Left hindlimb (tissue), 1 donor: Measurements from ENCODE around the gene GDPD1.
"Not testable (repeated sequence)": the region's sequence is repeated elsewhere in the genome, so short reads cannot be mapped to it uniquely, and the experiment has no call there.

Experiments
- DNase-seq: peaks from one replicate; pipeline ENCODE4 v3.0.0-alpha.2; 2018

The GDPD1 gene

GRCh38 chr17:59220328-59221158 is at the start of gene GDPD1:
Gene GDPD1 (plus strand): TSS chr17:59220511. CDS start chr17:59220610, 99 bp downstream.
- peak; percentile 95 for DNase-seq

DNA sequence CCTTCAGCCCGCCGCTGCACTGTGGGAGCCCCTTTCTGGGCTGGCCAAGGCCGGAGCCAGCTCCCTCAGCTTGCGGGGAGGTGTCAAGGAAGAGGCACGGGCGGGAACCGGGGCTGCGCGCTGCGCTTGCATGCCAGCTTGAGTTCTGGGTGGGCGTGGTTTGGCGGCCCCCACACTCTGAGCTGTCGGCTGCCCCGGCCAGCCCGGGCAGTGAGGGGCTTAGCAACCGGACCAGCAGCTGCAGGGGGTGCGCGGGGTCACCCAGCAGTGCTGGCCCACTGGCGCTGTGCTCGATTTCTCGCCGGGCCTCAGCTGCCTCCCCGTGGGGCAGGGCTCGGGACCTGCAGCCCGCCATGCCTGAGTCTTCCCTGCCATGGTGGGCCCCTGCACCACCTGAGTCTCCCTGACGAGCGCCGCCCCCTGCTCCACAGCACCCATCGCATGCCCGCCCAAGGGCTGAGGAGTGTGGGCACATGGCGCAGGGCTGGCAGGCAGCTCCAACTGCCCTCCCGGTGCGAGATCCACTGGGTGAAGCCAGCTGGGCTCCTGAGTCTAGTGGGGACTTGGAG is 47.8 kb upstream of the GDPD1 start:
- DNase-seq, result no peak

GRCh38 chr17:59174671-59175070 is 45.6 kb upstream of the GDPD1 start:
- no peak for DNase-seq

- no peak for DNase-seq
These were observed 45.2 kb upstream of the GDPD1 start for GRCh38 chr17:59175076-59175475.

GRCh38 chr17:59178266-59178985 is 41.9 kb upstream of the GDPD1 start:
- no peak for DNase-seq

DNA sequence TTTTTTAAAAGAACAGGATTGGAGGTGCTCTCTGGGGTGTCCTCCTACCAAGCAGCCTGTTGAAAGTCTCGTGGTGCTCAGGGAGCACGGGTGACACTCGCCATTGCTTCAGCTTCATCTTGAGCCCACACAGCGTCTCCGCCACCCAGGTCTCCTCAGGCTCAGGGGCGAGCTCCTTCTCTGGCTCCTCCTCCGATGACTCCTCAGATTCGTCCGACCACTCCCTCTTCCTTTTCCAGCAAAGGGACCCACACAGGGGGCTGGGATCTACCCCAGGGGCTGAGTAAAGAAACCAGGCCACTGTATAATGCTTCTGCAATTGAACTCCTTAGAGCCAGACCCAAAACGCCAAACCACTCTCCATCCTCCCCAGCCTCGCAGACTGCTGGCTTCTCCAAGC is 40.7 kb upstream of the GDPD1 start:
- not testable (repeated sequence) for DNase-seq

DNA sequence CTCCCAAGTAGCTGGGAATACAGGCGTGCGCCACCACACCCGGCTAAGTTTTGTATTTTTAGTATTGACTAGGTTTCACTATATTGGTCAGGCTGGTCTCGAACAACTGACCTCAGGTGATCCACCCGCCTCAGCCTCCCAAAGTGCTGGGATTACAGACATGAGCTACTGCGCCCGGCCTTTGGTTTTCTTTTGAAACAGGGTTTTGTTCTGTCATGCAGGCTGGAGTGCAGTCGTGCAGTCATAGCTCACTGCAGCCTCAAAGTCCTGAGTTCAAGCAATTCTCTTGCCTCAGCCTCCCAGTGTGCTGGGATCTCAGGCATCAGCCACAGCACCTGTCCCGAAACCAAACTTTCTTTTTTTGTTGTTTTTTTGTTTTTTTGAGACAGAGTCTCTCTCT is 39.7 kb upstream of the GDPD1 start:
- no peak for DNase-seq

- DNase-seq, result no peak
These were observed 38.8 kb upstream of the GDPD1 start for GRCh38 chr17:59181481-59181880.

- DNase-seq, result no peak
These were observed 34.3 kb upstream of the GDPD1 start for GRCh38 chr17:59185997-59186396.

DNA sequence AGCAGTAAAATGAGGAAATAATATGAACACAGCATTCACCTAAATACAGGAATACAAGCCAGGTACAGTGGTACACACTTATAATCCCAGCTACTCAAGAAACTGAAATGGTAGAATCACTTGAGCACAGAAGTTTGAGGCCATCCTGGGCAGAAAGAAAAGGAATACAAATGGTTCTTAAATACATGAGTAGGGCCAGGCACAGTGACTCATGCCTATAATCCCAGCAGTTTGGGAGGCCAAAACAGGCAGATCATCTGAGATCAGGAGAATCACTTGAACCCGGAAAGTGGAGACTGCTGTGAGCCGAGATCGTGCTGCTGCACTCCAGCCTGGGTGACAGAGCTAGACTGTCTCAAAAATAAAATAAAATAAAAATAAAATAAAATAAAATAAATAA is 33.5 kb upstream of the GDPD1 start:
- no peak for DNase-seq

GRCh38 chr17:59190806-59191205 is 29.5 kb upstream of the GDPD1 start:
- no peak for DNase-seq

GRCh38 chr17:59193336-59193862 is 26.9 kb upstream of the GDPD1 start:
- no peak for DNase-seq

DNA sequence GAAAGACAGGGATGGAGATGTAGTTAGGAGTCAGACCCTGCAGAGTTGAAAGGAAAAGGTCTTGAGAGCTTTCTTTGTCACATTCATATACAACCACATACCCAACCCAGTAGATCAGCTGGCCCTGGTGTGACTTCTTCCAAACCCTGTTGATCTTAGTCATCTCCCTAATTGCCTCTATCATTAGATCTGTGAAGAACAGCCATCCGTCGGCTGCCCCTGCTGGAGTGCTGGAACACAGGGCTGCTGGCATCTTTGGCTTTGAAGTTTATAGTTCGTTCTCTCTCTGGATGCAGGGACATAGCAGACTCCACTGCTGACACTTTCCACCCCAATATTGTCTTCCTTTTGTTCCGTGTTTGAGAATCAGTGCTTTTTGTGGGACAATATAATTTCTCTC is 20.9 kb upstream of the GDPD1 start:
- no peak for DNase-seq

DNA sequence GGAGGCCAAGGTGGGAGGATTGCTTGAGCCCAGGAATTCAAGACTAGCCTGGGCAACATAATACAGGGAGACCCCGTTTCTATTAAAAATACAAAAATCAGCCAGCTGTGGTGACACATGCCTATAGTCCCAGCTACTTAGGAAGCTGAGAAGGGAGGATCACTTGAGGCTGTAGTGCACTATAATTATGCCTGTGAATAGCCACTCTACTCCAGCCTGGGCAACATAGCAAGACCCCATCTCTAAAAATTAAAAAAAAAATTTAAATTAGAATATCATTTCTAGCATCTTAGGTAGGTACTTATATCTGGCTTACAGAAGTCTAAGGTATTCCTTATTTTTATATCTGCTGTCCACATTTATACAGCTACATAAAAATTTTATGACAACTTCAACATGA is 18.0 kb upstream of the GDPD1 start:
- no peak for DNase-seq

GRCh38 chr17:59219370-59219769 is 941 bp upstream of the GDPD1 start:
- DNase-seq, result no peak

GRCh38 chr17:59219992-59220327 is 351 bp upstream of the GDPD1 start:
- DNase-seq, result no peak

DNA sequence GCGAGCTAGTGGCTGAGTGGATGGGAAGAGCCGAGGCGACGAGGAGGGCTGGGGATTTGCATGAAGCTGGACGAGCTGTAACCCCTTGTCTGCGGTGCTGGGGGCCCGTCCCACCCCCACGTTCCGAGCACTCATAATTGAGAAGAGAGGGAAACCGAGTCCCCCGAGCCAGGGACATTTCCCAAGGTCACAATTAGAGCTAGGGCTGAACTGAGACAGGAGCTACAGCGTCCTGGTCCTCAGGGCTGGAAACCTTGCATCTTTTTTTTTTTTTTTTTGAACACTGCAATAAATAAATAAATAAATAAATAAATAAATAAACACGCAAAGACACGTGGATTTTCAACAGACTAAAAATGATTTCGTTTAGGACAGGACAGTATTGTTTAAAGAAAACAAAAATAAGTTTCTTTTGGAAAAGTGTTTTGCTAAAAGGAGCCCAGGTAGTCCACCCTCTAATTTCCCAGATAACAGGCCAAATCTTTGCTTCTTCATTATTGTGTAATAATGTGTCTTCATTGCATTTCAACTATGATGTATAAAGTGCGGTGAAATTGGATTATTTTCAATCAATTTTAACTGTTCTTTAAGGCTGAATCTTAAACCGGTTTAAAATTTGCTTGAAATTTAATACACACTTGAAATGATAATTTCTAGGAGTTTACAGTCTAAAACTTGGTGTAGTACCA is 992 bp downstream of the GDPD1 start:
- DNase-seq, result no peak

DNA sequence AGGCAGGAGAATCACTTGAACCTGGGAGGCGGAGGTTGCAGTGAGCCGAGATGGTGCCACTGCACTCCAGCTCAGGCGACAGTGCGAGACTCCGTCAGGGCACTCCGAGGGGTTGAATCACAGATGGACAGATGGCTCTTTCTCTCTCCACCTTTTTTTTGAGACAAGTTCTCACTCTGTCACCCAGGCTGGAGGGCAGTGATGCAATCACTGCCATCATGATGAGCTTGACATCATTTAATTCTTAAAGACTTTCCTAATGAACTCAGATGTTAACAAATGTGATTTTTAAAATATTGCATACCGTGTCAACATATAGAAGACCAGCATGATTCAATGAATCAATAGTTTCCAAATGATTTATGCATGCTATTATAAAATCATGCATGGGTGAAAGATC is 3.5 kb downstream of the GDPD1 start:
- DNase-seq, result no peak

GRCh38 chr17:59228588-59228987 is 8.3 kb downstream of the GDPD1 start:
- not testable (repeated sequence) for DNase-seq

GRCh38 chr17:59230764-59231163 is 10.5 kb downstream of the GDPD1 start:
- no peak for DNase-seq

DNA sequence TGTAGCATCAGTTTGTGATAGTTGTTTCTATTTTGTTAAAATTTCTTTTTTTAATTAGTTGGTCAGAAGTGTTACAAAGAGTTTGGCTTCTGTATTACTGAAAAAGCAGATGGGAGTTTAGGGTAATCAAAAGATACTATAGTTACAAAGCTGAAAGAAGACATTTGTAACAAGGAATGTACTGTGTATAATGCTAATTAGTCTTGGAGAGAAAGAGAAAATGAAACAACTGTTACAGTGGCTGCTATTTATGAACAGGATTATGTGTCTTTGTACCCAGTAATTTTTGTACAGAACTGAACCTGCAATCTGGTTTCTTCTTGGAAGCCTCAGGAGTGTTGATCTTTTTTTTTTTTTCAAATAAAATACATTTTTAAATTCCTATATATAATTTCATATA is 14.3 kb downstream of the GDPD1 start:
- DNase-seq, result no peak

- DNase-seq, result no peak
These were observed 18.6 kb downstream of the GDPD1 start for GRCh38 chr17:59238906-59239305.

- no peak for DNase-seq
These were observed 23.8 kb downstream of the GDPD1 start for GRCh38 chr17:59244081-59244480.
